GM12878 (cell line): ENCODE data around the gene FSTL1. TPM values are rescaled to one million over a fixed set of nuclear protein-coding genes. Genes with fewer than 3 reads are reported as not detected.

ENCODE experiments used
- ATAC-seq: fragments of 200-7000 bp; cut with Tn5 transposase; 3 replicates; pipeline ENCODE4 v1.9.1; 2020; ENCODE audit warnings: mild to moderate bottlenecking, moderate library complexity
- BruUV-seq: library from RNA; stranded (reverse); fragments of 400-500 nt; replicated peaks from 2 replicates; lab custom pipeline; 2021; lab: Mats Ljungman, UMichigan
- CTCF ChIA-PET: fragments of 300-600 bp; sonication (Branson Sonifier 250); formaldehyde crosslinking; extraction: SDS; loops from one replicate; lab custom pipeline; 2021; ENCODE audit warnings: inconsistent platforms; lab: Yijun Ruan, JAX
- POLR2A ChIA-PET: fragments of 350-600 bp; formaldehyde crosslinking; extraction: SDS; loops from one replicate; lab custom pipeline; 2021; ENCODE audit warnings: inconsistent platforms; lab: Charles Lee
- RAD21 ChIA-PET: fragments of 300-600 bp; sonication (Branson Sonifier 250); formaldehyde crosslinking; loops from one replicate; lab custom pipeline; 2023; ENCODE audit warnings: antibody characterized with exemption; ENCODE audit not compliant: unreplicated experiment; lab: Charles Lee
- SMC1A ChIA-PET: fragments of 300-600 bp; sonication (Branson Sonifier 250); formaldehyde crosslinking; loops from one replicate; lab custom pipeline; 2023; ENCODE audit not compliant: unreplicated experiment, uncharacterized antibody; lab: Charles Lee
- DNase-seq: peaks from one replicate; pipeline ENCODE4 v3.0.0-alpha.2; 2011; ENCODE audit warnings: low read depth, low spot score
- FAIRE-seq: peaks from 3 replicates; lab custom pipeline; 2011; peaks lifted over from hg19 to GRCh38; lab: Jason Lieb, UNC
- H2AFZ ChIP-seq: 2 replicates; pipeline ENCODE4 v1.6.0; 2011; ENCODE audit warnings: low read depth, low read length, control low read depth; ENCODE audit not compliant: control insufficient read depth
- H3K27ac ChIP-seq: 2 replicates; pipeline ENCODE4 v1.5.1; 2011; ENCODE audit warnings: control low read depth; ENCODE audit not compliant: control insufficient read depth, insufficient read depth
- H3K27me3 ChIP-seq, 2 experiments: replicated peaks in 1 of 2; 2 replicates each; pipeline versions ENCODE4 v1.6.0 to v1.6.1; 2011; ENCODE audit warnings: low read length in 1 of 2; ENCODE audit not compliant: control insufficient read depth in 2 of 2, insufficient read depth in 2 of 2
- H3K36me3 ChIP-seq, 2 experiments: 2 replicates each; pipeline ENCODE4 v1.5.1; 2011; ENCODE audit warnings: low read length in 1 of 2; ENCODE audit not compliant: control insufficient read depth in 2 of 2, insufficient read depth in 2 of 2
- H3K4me1 ChIP-seq: 2 replicates; pipeline ENCODE4 v1.6.1; 2011; ENCODE audit warnings: mild to moderate bottlenecking, low read length, moderate library complexity, mixed read lengths; ENCODE audit not compliant: control insufficient read depth, insufficient read depth
- H3K4me2 ChIP-seq: 2 replicates; pipeline ENCODE4 v1.6.0; 2011; ENCODE audit warnings: control low read depth; ENCODE audit not compliant: control insufficient read depth, insufficient read depth
- H3K4me3 ChIP-seq: fragments of 200-600 bp; sonication (generic); 2 replicates; pipeline ENCODE4 v1.5.1; 2016
- H3K79me2 ChIP-seq: 2 replicates; pipeline ENCODE4 v1.6.0; 2011; ENCODE audit warnings: low read length; ENCODE audit not compliant: control insufficient read depth, insufficient read depth
- H3K9ac ChIP-seq: 2 replicates; pipeline ENCODE4 v1.8.0; 2011; ENCODE audit warnings: low read length, control low read depth, mixed read lengths; ENCODE audit not compliant: control insufficient read depth, insufficient read depth
- H3K9me3 ChIP-seq: replicated peaks from 3 replicates; pipeline ENCODE4 v1.5.1; 2011; ENCODE audit warnings: mild to moderate bottlenecking, low read length; ENCODE audit not compliant: control insufficient read depth, insufficient read depth
- H4K20me1 ChIP-seq: 2 replicates; pipeline ENCODE4 v1.6.0; 2011; ENCODE audit not compliant: control insufficient read depth, insufficient read depth
- BHLHE40 ChIP-seq, 2 experiments: fragments of 450-650 bp in 1 of 2; IDR thresholded peaks; 2 replicates each; pipeline ENCODE4 v1.6.1; 2011 to 2017; ENCODE audit warnings: low read depth in 2 of 2, borderline replicate concordance in 1 of 2, improper control_type of control experiment in 1 of 2, low read length in 1 of 2, mild to moderate bottlenecking in 1 of 2
- BRCA1 ChIP-seq: IDR thresholded peaks from 2 replicates; pipeline ENCODE4 v1.6.1; 2011; ENCODE audit warnings: low read depth, low read length, improper control_type of control experiment
- IKZF2 ChIP-seq, 2 experiments: fragments of 450-650 bp; IDR thresholded peaks; 2 replicates each; pipeline ENCODE4 v1.6.1; 2017; ENCODE audit warnings: mild to moderate bottlenecking in 2 of 2, moderate library complexity in 2 of 2
- KAT2A ChIP-seq: conservative IDR thresholded peaks from 2 replicates; pipeline ENCODE4 v1.6.1; 2011; ENCODE audit warnings: low read depth, low read length; ENCODE audit not compliant: control insufficient read depth
- LARP7 ChIP-seq: fragments of 450-650 bp; IDR thresholded peaks from 2 replicates; pipeline ENCODE4 v1.6.1; 2017; ENCODE audit warnings: mild to moderate bottlenecking
- POLR2AphosphoS5 ChIP-seq: IDR thresholded peaks from 2 replicates; pipeline ENCODE4 v1.6.1; 2011; ENCODE audit warnings: mild to moderate bottlenecking, low read length, inconsistent platforms
- SKIL ChIP-seq: fragments of 450-650 bp; IDR thresholded peaks from 2 replicates; pipeline ENCODE4 v1.6.1; 2017; ENCODE audit warnings: mild to moderate bottlenecking, low read depth, inconsistent platforms; ENCODE audit not compliant: poor library complexity, severe bottlenecking
- SMAD1 ChIP-seq: fragments of 450-650 bp; IDR thresholded peaks from 2 replicates; pipeline ENCODE4 v1.6.1; 2018; ENCODE audit warnings: mild to moderate bottlenecking, low read depth; ENCODE audit not compliant: partially characterized antibody
- SMAD5 ChIP-seq: IDR thresholded peaks from 2 replicates; pipeline ENCODE4 v1.6.1; 2016; ENCODE audit warnings: antibody characterized with exemption, low read depth
- SREBF2 ChIP-seq: IDR thresholded peaks from 2 replicates; pipeline ENCODE4 v1.6.1; 2012; ENCODE audit warnings: mild to moderate bottlenecking, low read length
- STAT3 ChIP-seq: IDR thresholded peaks from 2 replicates; pipeline ENCODE4 v1.6.1; 2011; ENCODE audit warnings: low read depth, low read length, improper control_type of control experiment
- ZNF217 ChIP-seq: fragments of 450-650 bp; IDR thresholded peaks from 2 replicates; pipeline ENCODE4 v1.6.1; 2017; ENCODE audit warnings: antibody characterized with exemption, mild to moderate bottlenecking
- ZNF622 ChIP-seq: fragments of 450-650 bp; IDR thresholded peaks from 2 replicates; pipeline ENCODE4 v1.6.1; 2017; ENCODE audit warnings: mild to moderate bottlenecking, inconsistent platforms
- WGBS: methylation state at CpG from one replicate; pipeline ENCODE4 v1.1.6; 2016; ENCODE audit warnings: low lambda C conversion rate; ENCODE audit not compliant: insufficient replicate concordance, insufficient coverage; ENCODE audit errors: missing lambda C conversion rate; 5-methylcytosine and 5-hydroxymethylcytosine counted together
- in situ Hi-C: fragments of 300-500 bp; cut with MboI; formaldehyde crosslinking; loops from 9 replicates; pipeline ENCODE4 v1.14.3; 2018; ENCODE audit warnings: mixed read lengths
- intact Hi-C: fragments of 100-400 bp; cut with micrococcal nuclease; formaldehyde crosslinking; loops from one replicate; pipeline ENCODE4 v1.14.2; 2022; ENCODE audit not compliant: unreplicated experiment
- polyA plus RNA-seq, 11 experiments: library from polyadenylated mRNA; depleted of rRNA in 4 of 11; unstranded in 6 of 11; stranded (reverse) in 5 of 11; fragments of >200 nt; fragmentation: Nextera tagmentation in 4 of 11; fragmentation: Illumina TruSeq in 1 of 11; extraction: Ambion mirVana in 4 of 11; extraction: Trizol in 1 of 11; gene quantifications; 1 replicate in 1 of 11; 2 replicates in 10 of 11; pipeline versions ENCODE4 v1.2.1 to v1.2.3, GENCODE V29; 2011 to 2016; ENCODE audit warnings: inconsistent platforms in 2 of 11, missing spikeins in 2 of 11, low read depth in 1 of 11
- total RNA-seq, 4 experiments: library from RNA; depleted of rRNA in 3 of 4; stranded (reverse); fragments of >200 nt in 3 of 4; fragmentation: Illumina TruSeq in 1 of 4; extraction: Trizol in 1 of 4; gene quantifications; 2 replicates each; pipeline versions ENCODE4 v1.2.1 to v1.2.3, GENCODE V29; 2013 to 2021

The FSTL1 gene
- total and polyA plus RNA-seq, 10 of the 15 experiments (the other 5 are each of a cell fraction or from before 2014, with no cell fraction given): 0.06 to 1.7 (median 0.32) TPM; not detected in 4

DNA sequence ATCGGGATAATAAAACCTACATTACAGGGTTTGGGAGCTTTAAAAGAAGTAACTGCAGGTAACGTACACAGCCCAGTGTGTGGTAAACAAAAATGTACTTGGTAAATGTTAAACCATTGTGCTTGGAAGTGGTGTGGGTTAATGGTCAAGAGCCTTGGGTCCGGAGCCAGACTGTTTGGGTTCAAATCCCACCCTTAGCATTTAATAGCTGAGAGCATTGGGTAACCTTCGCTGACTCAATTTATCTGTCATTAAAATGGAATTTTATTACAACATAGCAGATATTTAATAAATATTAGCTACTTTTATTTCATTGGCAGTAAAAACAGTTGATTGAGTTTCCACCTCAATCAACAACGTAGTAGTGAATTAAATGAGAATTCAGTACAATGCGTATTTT lies 1.5 kb downstream of the FSTL1 start:
- no peak overlapping the region for H3K4me2 ChIP-seq
- intact Hi-C loops: no loop called here
- no peaks in the 10 kb centered on the region for H3K36me3 ChIP-seq
- no peaks in the 10 kb centered on the region for H3K9me3 ChIP-seq
- ChIA-PET POLR2A (no interaction called here), CTCF (no interaction called here), SMC1A (no interaction called here), RAD21 (no interaction called here)
- no peak overlapping the region for H3K9ac ChIP-seq
- H3K4me1 ChIP-seq: no peaks in the 10 kb centered on the region
- ATAC-seq (no peak), DNase-seq (no peak), FAIRE-seq (no peak)
- H2AFZ ChIP-seq: no peak overlapping the region
- no peak overlapping the region for H3K27ac ChIP-seq
- in situ Hi-C loops: no loop called here
- H3K79me2 ChIP-seq: no peaks in the 10 kb centered on the region
- no peaks in the 10 kb centered on the region for H4K20me1 ChIP-seq
- peaks cover 9 to 17% of the 10 kb centered on the region in 2 experiments for H3K27me3 ChIP-seq
- BruUV-seq: no TSS peak
- TF ChIP-seq BHLHE40 (IDR thresholded peaks at IDR 0.05; ENCODE audit: borderline replicate concordance in 1 of 2, low read depth in 2 of 2, low read length in 1 of 2) (no peak), SREBF2 (no peak), IKZF2 (IDR thresholded peaks at IDR 0.05) (no peak), KAT2A (no peak), ZNF622 (no peak), ZNF217 (no peak), LARP7 (no peak), BRCA1 (no peak), SMAD5 (no peak), POLR2AphosphoS5 (no peak), SKIL (no peak), SMAD1 (no peak), STAT3 (no peak)
- TF ChIP-seq, all 136 proteins: peak for 0
- WGBS: 51% methylated on average over 6 of the region's 6 CpGs
- H3K4me3 ChIP-seq: no peak overlapping the region
